Measurements from ENCODE around the gene CD81. TPM values are rescaled to one million over a fixed set of nuclear protein-coding genes. Genes with fewer than 3 reads are reported as not detected.

The CD81 gene
- total RNA-seq, 2 experiments from 2014 or later = 132 to 134 TPM

DNA sequence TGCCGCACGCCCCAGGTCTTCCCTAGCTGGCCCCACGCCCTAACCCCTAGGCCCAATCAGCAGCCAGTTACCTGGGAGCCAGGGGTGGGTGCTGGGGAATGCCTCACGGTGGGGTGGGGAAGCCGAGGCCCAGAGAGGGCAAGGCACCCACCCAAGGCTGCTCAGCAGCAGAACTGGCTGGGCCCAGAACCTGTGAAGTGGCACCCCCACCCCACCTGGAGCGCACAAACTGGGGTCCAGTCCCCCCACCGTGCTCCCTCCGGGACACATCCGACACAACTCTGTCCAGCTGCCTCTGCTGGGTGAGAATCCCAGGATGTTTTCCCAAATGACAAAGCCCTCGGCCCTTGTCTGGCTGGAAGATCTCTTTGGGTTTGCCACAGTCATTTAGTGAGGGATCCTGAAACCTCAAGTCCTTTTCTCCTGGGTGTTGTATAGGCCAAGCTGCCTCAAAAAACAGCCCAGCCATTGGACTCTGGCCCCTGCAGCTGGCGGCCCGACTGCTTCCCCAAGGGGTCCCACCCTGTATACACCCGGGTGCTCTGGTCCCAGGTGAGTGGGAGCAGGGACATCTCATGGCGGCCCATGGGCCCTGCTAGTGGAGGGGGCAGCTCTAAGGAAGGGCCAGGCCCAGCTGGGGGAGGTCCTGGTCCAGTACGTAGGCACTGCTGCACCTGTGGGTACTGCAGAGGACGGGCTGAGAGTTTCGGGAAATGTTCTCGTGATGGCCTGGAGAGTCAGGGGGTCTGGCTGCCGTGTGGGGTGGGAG is 44.3 kb downstream of the CD81 start:
- DNase-seq = no peak
- peaks cover 3% of the 10 kb centered on the region for H3K27me3 Mint-ChIP-seq
- H3K4me3 Mint-ChIP-seq = no peak overlapping the region
- H3K4me1 Mint-ChIP-seq = peaks cover 1% of the 10 kb centered on the region
- no peaks in the 10 kb centered on the region for H3K36me3 Mint-ChIP-seq
- H3K9me3 Mint-ChIP-seq = no peaks in the 10 kb centered on the region
- H3K27ac Mint-ChIP-seq = no peak overlapping the region

DNA sequence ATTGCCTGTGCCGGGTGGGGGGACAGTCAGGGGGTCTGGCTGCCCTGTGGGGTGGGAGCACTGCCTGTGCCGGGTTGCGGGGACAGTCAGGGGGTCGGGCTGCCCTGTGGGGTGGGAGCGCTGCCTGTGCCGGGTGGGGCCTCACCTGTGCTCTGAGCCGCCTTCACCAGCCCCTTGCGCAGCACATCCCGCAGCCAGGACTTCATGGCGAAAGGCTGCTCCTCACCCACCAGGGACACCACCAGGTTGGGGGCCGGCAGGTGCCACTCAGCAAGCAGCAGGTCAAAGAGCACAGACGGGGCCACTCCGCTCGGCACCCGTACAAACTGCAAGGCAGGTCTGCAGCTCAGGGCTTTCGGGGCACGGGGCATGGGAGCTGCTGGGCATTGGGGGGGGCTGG is 44.9 kb downstream of the CD81 start:
- Mint-ChIP-seq H3K4me3 (no peak overlapping the region), H3K36me3 (no peaks in the 10 kb centered on the region), H3K4me1 (peaks cover 1% of the 10 kb centered on the region), H3K27me3 (peaks cover 3% of the 10 kb centered on the region), H3K27ac (no peak overlapping the region), H3K9me3 (no peaks in the 10 kb centered on the region)
- DNase-seq = no peak

DNA sequence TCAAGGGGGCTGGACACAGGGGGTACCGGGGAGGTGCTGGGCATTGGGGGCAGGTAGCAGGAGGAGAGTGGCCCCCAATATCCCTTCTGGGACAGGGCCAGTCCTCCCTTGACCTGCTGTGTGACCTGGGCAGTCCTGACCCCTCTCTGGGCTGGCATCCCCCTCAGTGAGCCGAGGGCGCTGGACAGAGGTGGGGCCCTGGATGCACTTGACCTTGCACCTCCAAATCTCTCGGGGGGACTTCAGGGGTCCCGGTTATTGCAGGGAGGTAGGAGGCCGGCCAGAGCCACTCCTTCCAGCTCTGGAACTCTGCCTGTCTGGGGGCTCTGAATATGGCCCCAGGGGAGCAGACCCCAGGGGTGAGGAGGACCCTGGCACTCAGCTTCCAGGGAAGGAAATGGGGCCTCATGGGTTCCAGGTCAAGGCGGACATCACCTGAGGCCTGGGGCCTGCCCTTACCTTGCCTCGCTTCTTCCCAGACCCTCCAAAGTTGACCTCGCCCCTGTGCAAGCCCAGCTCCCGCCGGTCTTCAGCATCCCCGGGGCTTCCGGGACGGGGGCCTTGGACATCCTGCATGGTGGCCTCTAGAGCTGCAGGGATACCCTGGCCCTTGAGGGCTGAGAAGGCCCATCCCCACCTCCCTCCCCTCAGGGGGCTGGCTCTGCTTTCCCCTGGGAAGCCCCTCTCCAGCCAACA is 45.5 kb downstream of the CD81 start:
- H3K27me3 Mint-ChIP-seq = peaks cover 3% of the 10 kb centered on the region
- H3K27ac Mint-ChIP-seq = no peak overlapping the region
- peaks cover 1% of the 10 kb centered on the region for H3K4me1 Mint-ChIP-seq
- H3K9me3 Mint-ChIP-seq = no peaks in the 10 kb centered on the region
- DNase-seq = no peak
- H3K4me3 Mint-ChIP-seq = no peak overlapping the region
- H3K36me3 Mint-ChIP-seq = no peaks in the 10 kb centered on the region

DNA sequence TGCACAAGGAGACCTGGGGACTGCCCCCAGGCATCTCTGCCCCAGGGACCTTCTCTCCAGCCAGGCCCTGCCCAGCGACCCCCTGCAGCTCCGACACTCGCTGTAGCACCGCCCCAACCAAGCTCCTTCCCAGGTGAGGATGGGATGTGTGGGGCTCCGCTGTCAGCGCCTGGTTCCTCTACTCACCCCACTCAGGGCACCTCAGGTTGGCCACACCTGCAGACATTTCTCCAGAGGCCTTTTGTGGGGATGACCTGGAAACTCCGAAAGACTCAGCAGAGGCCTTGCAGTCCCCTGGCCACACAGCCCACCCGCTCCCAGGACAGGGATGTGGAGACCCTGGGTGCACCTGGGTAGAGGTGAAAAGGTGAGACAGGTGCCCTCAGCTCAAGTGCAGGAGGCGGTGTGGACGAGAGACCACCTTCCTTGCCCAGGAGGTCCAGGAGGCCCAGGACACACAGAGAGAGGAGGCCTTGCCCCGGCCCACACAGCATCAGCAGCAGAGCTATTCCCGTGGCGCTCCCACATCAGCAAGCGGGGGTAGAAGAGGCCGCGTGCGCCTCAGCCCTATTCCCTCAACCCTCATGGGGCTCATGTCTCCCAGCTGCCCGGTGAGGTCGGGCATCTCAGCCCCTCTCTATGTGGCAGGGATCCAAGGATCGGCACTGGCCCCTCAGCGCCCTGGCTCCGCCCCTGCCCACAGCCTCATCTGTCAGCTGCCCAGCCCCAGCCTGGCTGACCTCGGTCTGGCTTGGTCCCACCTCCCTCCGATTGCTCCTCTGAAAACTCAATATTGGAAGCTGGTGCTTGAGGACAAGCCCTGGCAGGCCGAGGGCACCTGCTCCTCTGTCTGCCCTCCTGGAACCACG is 46.3 kb downstream of the CD81 start:
- Mint-ChIP-seq H3K36me3 (no peaks in the 10 kb centered on the region), H3K27me3 (peaks cover 3% of the 10 kb centered on the region), H3K4me1 (peaks cover 1% of the 10 kb centered on the region), H3K27ac (no peak overlapping the region), H3K4me3 (no peak overlapping the region), H3K9me3 (no peaks in the 10 kb centered on the region)
- DNase-seq = no peak

DNA sequence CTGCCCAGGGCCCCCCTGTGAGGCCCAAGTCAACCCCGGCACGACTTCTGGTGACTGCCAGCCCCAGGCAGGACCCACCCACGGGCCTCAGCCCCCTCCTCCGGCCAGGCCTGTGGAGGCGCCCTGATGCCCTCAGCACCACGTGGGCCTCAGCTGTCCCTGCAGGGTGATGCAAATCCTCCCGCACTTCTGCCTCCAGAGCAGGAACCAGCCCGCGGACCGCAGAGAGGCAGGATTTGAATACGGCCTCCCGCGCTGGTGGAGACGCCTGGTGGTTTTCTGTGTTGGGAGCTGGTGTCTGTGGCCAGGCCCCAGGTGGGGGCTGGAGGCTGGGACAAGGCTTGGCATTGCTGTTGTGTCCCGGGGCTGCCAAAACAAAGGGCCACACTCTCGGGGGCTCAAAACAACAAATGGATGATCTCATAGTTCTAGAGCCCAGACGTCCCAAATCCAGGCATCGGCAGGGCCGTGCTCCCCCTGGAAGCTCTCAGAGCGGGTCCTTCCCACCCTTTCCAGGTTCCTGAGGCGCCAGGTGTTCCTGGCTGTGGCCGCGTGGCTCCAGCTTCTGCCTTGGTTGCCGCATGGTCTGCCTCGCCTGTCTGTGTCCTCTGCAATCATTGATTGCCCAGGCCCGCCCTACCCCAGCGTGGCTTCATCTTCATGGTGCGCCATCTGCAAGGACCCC is 47.8 kb downstream of the CD81 start:
- no peak overlapping the region for H3K4me3 Mint-ChIP-seq
- no peak overlapping the region for H3K27ac Mint-ChIP-seq

DNA sequence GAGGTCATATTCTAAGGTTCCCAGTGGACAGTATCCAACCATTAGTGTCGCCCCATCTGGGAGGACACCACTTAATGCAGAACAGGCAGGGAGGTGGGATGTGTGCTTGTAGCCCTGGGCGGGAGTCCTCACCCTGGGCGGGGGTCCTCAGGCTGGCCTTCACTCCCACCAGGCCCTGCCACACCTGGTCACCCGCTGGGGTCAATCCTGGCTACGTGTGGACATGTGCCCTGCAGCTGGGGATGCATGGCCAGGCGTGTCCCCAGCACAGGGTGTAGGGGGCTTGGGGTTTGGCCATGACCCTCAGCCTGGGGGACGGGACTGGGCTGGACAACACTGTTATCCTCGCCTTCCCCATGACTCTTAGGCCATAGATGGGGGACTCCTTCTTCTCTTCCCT is 48.4 kb downstream of the CD81 start:
- no peaks in the 10 kb centered on the region for H3K36me3 Mint-ChIP-seq
- H3K9me3 Mint-ChIP-seq = no peaks in the 10 kb centered on the region
- DNase-seq = no peak
- H3K27me3 Mint-ChIP-seq = peaks cover 3% of the 10 kb centered on the region
- H3K27ac Mint-ChIP-seq = no peak overlapping the region
- no peak overlapping the region for H3K4me3 Mint-ChIP-seq
- no peaks in the 10 kb centered on the region for H3K4me1 Mint-ChIP-seq

More for the DNA sequence above, 47.8 kb downstream of the CD81 start:
- Mint-ChIP-seq H3K36me3 (no peaks in the 10 kb centered on the region), H3K27me3 (peaks cover 3% of the 10 kb centered on the region), H3K9me3 (no peaks in the 10 kb centered on the region), H3K4me1 (no peaks in the 10 kb centered on the region)
- DNase-seq = no peak

DNA sequence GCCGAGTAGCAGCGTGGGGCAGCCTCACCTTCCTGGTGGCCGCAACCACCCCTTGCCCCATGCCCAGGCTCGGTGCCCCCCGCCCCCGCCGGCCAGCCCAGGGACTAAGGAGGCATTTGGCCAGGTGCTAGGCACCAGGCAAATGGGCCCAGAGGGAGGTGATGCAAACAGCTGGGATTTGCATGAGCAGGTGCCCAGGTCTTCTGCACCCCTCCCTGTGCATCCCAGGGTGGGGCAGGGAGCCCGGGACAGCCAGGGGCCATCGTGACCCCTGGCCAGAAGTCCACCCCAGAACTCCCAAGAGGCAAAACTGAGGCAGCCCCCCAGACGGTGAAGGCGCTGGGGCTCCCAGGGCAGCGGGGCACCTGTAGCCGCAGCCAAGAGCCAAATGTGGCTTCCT is 49.1 kb downstream of the CD81 start:
- H3K4me3 Mint-ChIP-seq = no peak overlapping the region
- H3K27ac Mint-ChIP-seq = no peak overlapping the region
- H3K4me1 Mint-ChIP-seq = no peaks in the 10 kb centered on the region
- H3K36me3 Mint-ChIP-seq = no peaks in the 10 kb centered on the region
- no peaks in the 10 kb centered on the region for H3K9me3 Mint-ChIP-seq
- H3K27me3 Mint-ChIP-seq = peaks cover 3% of the 10 kb centered on the region
- DNase-seq = no peak

DNA sequence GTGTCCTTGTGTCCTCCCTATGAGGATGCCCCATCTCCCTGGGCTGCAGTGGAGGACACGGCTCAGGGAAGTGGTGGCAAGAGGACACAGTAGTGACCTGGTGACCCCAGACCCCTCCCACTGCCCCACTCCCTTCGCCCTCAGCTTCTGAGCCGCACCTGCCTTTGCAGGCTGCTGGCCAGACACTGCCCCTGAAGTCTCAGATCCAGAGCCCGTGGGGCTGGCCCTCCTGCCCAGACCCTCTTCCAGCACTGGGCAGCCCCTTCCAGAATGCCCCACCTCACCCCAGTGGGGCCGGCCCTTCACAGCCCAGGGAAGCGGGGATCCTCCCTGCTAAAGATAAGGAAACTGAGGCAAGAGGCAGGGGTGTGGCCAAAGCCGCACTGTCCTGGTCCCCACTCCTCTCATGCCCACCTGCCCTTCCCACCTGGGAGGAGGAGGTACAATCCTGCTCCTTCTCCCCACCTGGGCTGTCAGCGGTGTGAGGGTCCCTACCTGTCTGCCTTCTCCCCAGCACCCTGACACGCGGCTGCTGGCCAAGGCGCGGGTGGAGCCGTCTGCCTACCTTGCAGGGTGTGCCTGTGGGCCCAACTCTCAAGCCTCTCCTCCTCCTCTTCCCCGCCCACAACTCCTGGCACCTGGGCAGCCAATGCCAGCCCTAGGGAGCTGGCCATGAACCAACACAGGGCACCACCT is 49.9 kb downstream of the CD81 start:
- Mint-ChIP-seq H3K4me1 (no peaks in the 10 kb centered on the region), H3K27ac (no peak overlapping the region), H3K9me3 (no peaks in the 10 kb centered on the region), H3K36me3 (no peaks in the 10 kb centered on the region), H3K27me3 (no peaks in the 10 kb centered on the region), H3K4me3 (no peak overlapping the region)
- no peak for DNase-seq

DNA sequence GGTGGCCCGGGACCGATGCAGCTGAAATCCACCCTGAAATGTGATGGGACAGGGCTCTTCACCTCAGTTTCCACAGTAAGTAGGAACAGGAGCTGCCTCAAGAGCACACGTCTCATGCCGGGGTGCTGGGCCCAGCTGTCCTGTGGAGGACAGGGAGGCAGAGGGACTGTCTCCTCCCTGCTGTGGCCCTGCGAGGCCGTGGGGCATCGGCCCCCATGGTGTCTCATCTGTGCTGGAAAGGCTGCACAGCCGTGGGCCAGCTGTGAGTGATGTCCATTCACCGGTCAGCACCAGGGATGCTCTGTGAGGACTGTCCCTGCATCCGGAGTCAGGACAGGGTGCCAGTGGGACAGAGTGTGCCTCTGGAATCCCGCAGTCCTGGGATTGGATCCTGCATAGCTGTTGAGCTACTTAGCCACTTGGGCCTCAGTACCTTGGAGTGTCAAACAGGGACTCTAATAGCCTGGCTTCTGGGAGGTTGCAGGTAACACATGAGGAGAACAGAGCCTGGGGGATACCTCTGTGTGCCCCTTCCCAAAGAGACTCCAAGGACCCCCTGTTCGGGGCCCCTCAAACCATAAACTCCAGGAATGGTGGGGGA is 50.7 kb downstream of the CD81 start:
- no peaks in the 10 kb centered on the region for H3K36me3 Mint-ChIP-seq
- no peak for DNase-seq
- no peaks in the 10 kb centered on the region for H3K27me3 Mint-ChIP-seq
- no peaks in the 10 kb centered on the region for H3K9me3 Mint-ChIP-seq
- no peak overlapping the region for H3K4me3 Mint-ChIP-seq
- H3K4me1 Mint-ChIP-seq = no peaks in the 10 kb centered on the region
- H3K27ac Mint-ChIP-seq = no peak overlapping the region

DNA sequence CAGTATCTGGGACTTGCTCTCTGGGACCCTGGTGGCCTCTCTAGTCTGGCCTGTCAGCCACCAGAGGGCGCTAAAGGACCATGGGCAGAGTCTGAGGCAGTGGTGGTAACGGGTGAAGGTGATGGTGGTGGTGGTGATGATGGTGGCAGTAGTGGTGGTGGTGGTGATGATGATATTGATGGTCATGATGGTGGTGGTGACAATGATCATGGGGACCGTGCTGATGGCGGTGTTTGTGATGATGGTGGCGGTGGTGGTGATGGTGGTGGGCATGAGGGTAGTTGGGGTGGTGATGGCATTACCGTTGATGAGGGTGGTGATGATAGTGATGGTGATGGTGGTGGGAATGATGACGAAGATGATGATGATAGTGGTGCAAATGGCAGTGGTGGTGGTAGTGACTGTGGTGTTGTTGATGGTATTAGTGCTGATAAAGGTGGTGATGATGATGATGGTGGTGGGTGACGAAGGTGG is 51.2 kb downstream of the CD81 start:
- Mint-ChIP-seq H3K9me3 (no peaks in the 10 kb centered on the region), H3K4me1 (no peaks in the 10 kb centered on the region), H3K27ac (no peak overlapping the region), H3K4me3 (no peak overlapping the region), H3K36me3 (no peaks in the 10 kb centered on the region), H3K27me3 (no peaks in the 10 kb centered on the region)
- peak; percentile 82 for DNase-seq

DNA sequence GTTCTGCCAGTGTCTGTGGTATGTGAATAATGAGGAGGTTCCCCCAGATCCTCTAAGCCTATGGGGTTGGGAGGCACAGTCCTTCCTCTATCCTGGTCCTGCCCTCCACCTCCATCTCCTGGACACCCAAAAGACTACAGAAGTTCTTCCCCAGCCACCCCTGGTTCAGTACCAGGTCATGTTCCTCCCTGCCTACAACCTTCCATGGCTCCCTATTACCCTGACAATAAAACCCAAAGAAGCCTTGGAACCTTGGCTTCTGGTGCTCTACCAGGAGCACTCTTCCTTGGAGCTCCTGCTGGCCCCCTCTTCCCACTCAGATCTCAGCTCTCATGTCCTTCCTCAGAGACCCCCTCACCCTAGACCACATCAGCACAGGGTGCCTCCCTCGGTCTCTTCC is 54.3 kb downstream of the CD81 start:
- Mint-ChIP-seq H3K4me1 (no peaks in the 10 kb centered on the region), H3K36me3 (no peaks in the 10 kb centered on the region), H3K27me3 (no peaks in the 10 kb centered on the region), H3K9me3 (no peaks in the 10 kb centered on the region), H3K27ac (no peak overlapping the region), H3K4me3 (no peak overlapping the region)
- no peak for DNase-seq

DNA sequence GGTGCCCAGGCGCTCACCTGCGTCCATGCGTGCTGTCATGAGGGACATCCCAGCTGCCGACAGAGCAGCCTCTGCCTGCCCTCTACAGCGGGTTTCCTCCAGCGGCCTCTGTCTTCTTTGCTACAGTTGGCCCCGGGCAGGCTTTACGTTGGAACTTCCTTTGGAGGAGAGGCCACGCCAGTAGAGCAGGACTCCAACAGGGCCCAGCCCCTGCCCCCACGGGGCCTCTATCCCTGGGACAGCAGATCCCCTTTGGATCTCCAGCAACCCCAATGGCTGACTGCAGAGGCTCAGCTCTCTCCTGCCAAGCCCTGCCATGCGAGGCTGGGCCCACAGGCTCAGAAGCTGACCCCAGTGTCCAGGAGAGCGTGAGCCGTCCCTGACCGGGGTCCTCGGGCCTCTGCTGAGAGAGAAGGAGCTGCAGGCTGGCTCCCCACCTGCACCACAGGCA is 55.1 kb downstream of the CD81 start:
- Mint-ChIP-seq H3K4me1 (no peaks in the 10 kb centered on the region), H3K27me3 (no peaks in the 10 kb centered on the region), H3K9me3 (no peaks in the 10 kb centered on the region), H3K27ac (no peak overlapping the region), H3K4me3 (no peak overlapping the region), H3K36me3 (no peaks in the 10 kb centered on the region)
- no peak for DNase-seq

DNA sequence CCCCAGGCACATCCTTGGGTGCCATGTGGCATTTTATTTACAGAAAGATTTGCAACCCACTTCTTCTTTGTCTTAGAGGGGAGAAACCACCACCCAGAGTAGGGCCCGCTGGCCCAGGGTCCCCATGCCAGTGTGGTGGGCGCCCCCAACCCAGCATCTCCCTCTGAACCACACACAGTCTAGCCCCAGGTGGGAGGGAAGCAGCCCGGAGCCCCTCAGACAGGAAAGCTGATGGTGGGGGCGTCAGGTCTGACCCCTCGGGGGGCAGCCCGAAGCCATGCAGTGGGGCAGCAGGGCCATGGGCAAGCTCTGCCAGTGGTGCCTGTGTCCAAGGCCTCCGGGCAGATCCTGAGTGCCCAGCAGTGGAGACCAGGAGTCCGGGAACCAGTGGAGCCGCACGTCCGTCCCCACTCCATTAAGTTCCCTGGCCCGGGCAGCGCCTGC is 55.5 kb downstream of the CD81 start:
- H3K4me3 Mint-ChIP-seq = no peak overlapping the region
- no peaks in the 10 kb centered on the region for H3K4me1 Mint-ChIP-seq
- H3K36me3 Mint-ChIP-seq = no peaks in the 10 kb centered on the region
- no peaks in the 10 kb centered on the region for H3K9me3 Mint-ChIP-seq
- H3K27ac Mint-ChIP-seq = no peak overlapping the region
- H3K27me3 Mint-ChIP-seq = no peaks in the 10 kb centered on the region
- no peak for DNase-seq

Data from activated naive CD8-positive, alpha-beta T cell treated with anti-CD3 and anti-CD28 coated beads for 36 hours (primary cell).